SK-N-SH treated with all-trans-retinoic acid at 6 μM for 48 hours (cell line): ENCODE data around the gene PTPRS.
"Not testable (repeated sequence)": the region's sequence is repeated elsewhere in the genome, so short reads cannot be mapped to it uniquely, and the experiment has no call there.

Experiments used
- ATAC-seq: fragments of 200-7000 bp; cut with Tn5 transposase; 3 replicates; pipeline ENCODE4 v1.9.1; 2020; ENCODE audit warnings: mild to moderate bottlenecking, moderate library complexity
- ARNTL ChIP-seq: fragments of 450-650 bp; formaldehyde crosslinking; IDR thresholded peaks from 2 replicates; pipeline ENCODE4 v1.5.0; 2020; ENCODE audit warnings: low read depth, mild to moderate bottlenecking, moderate library complexity, borderline replicate concordance
- BACH2 ChIP-seq: fragments of 250-450 bp; sonication (Bioruptor Pico); IDR thresholded peaks from 2 replicates; pipeline ENCODE4 v1.9.0; 2021; ENCODE audit warnings: mild to moderate bottlenecking, borderline replicate concordance
- CREB5 ChIP-seq: fragments of 250-450 bp; sonication (Bioruptor Pico); IDR thresholded peaks from 2 replicates; pipeline ENCODE4 v1.5.1; 2020; ENCODE audit warnings: low read depth, mild to moderate bottlenecking, moderate library complexity
- CSDC2 ChIP-seq: fragments of 250-450 bp; sonication (Bioruptor Pico); IDR thresholded peaks from 2 replicates; pipeline ENCODE4 v1.5.0; 2020; ENCODE audit warnings: mild to moderate bottlenecking, moderate library complexity
- GLIS3 ChIP-seq: fragments of 250-450 bp; sonication (Bioruptor Pico); IDR thresholded peaks from 2 replicates; pipeline ENCODE4 v1.5.0; 2020; ENCODE audit warnings: mild to moderate bottlenecking, moderate library complexity
- ISL1 ChIP-seq: fragments of 250-450 bp; sonication (Bioruptor Pico); IDR thresholded peaks from 2 replicates; pipeline ENCODE4 v2.1.2; 2022; ENCODE audit warnings: mild to moderate bottlenecking, moderate library complexity
- OSR1 ChIP-seq: fragments of 250-450 bp; sonication (Bioruptor Pico); IDR thresholded peaks from 2 replicates; pipeline ENCODE4 v1.8.0; 2022; ENCODE audit warnings: moderate library complexity, mild to moderate bottlenecking, inconsistent platforms
- PATZ1 ChIP-seq: fragments of 250-450 bp; sonication (Bioruptor Pico); IDR thresholded peaks from 2 replicates; pipeline ENCODE4 v1.8.0; 2020; ENCODE audit warnings: mild to moderate bottlenecking, moderate library complexity, borderline replicate concordance
- POU6F1 ChIP-seq: fragments of 250-450 bp; sonication (Bioruptor Pico); IDR thresholded peaks from 2 replicates; pipeline ENCODE4 v1.8.0; 2021; ENCODE audit warnings: low read depth, mild to moderate bottlenecking, moderate library complexity, borderline replicate concordance
- PPARA ChIP-seq: fragments of 250-450 bp; sonication (Bioruptor Pico); IDR thresholded peaks from 2 replicates; pipeline ENCODE4 v1.5.0; 2020; ENCODE audit warnings: mild to moderate bottlenecking, borderline replicate concordance
- RARB ChIP-seq: fragments of 250-450 bp; sonication (Bioruptor Pico); IDR thresholded peaks from 2 replicates; pipeline ENCODE4 v1.8.0; 2021; ENCODE audit warnings: mild to moderate bottlenecking, moderate library complexity
- SNAI2 ChIP-seq: fragments of 250-450 bp; sonication (Bioruptor Pico); IDR thresholded peaks from 2 replicates; pipeline ENCODE4 v1.5.0; 2020; ENCODE audit warnings: mild to moderate bottlenecking, moderate library complexity
- TCF4 ChIP-seq: fragments of 250-450 bp; sonication (Bioruptor Pico); IDR thresholded peaks from 2 replicates; pipeline ENCODE4 v1.8.0; 2021; ENCODE audit warnings: mild to moderate bottlenecking, moderate library complexity, borderline replicate concordance
- TOX ChIP-seq: fragments of 250-450 bp; sonication (Bioruptor Pico); IDR thresholded peaks from 2 replicates; pipeline ENCODE4 v1.8.0; 2021; ENCODE audit warnings: mild to moderate bottlenecking, moderate library complexity, borderline replicate concordance
- TSHZ2 ChIP-seq: fragments of 250-450 bp; sonication (Bioruptor Pico); IDR thresholded peaks from 2 replicates; pipeline ENCODE4 v1.5.0; 2020; ENCODE audit warnings: mild to moderate bottlenecking, moderate library complexity
- ZC3H10 ChIP-seq: fragments of 250-450 bp; sonication (Bioruptor Pico); IDR thresholded peaks from 2 replicates; pipeline ENCODE4 v1.5.1; 2021; ENCODE audit warnings: mild to moderate bottlenecking, moderate library complexity
- ZFP3 ChIP-seq: fragments of 250-450 bp; sonication (Bioruptor Pico); IDR thresholded peaks from 2 replicates; pipeline ENCODE4 v1.5.0; 2020; ENCODE audit warnings: mild to moderate bottlenecking, moderate library complexity
- ZFP30 ChIP-seq: fragments of 450-650 bp; formaldehyde crosslinking; IDR thresholded peaks from 2 replicates; pipeline ENCODE4 v1.5.0; 2022; ENCODE audit warnings: mild to moderate bottlenecking, moderate library complexity
- ZNF565 ChIP-seq: fragments of 450-650 bp; formaldehyde crosslinking; conservative IDR thresholded peaks from 2 replicates; pipeline ENCODE4 v1.5.0; 2020; ENCODE audit warnings: low read depth, mild to moderate bottlenecking, moderate library complexity
- ZNF70 ChIP-seq: fragments of 450-650 bp; formaldehyde crosslinking; IDR thresholded peaks from 2 replicates; pipeline ENCODE4 v1.5.0; 2020; ENCODE audit warnings: mild to moderate bottlenecking, moderate library complexity
- ZNF8 ChIP-seq: fragments of 450-650 bp; formaldehyde crosslinking; IDR thresholded peaks from 2 replicates; pipeline ENCODE4 v1.5.0; 2020; ENCODE audit warnings: mild to moderate bottlenecking, moderate library complexity
- TF ChIP-seq, protein P1 (sequence below): fragments of 250-450 bp; sonication (Bioruptor Pico); IDR thresholded peaks from 2 replicates; pipeline ENCODE4 v1.5.1; 2021; ENCODE audit warnings: mild to moderate bottlenecking, moderate library complexity

Gene PTPRS

DNA sequence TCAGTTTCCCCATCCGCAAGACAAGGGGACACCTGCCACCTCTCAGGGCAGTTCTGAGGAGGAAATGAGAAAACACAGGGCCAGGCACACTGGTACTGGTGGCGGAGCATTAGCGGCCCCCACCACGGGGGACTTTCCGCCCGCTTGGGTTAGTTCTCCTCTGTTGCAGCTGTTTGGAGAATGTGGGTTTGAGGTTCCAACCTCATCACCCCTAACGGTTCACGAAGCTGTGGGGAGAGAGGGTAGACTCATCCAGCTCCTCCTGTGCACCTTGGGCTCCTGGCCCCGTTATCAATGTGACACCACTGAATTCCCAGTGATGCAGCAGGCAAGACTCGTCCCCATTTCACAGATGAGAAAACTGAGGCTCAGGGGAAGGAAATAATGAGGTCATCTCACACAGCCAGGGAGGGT is 10.3 kb downstream of the PTPRS start (continued):
- TF ChIP-seq ARNTL (CRISPR knock-in tag) = no peak
- no peak for TF ChIP-seq PATZ1
- TF ChIP-seq TOX = no peak
- TF ChIP-seq ZC3H10 = no peak

DNA sequence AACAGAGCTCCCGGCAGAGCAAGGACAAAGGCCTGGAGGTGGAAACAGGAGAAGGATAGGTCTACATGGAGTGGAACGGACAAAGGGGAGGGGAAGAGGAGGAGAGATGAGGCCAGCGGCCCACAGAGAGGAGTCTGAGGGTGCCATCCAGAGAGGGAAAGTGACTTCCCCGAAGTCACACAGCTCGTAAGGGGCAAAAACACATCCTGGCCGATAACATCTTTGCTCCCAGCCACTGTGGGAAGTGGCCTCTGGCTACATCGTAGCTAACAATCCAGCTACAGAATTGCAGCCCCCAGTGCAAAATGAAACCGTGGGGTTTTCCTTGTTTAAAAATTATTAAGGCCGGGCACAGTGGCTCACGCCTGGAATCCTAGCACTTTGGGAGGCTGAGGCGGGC is 11.5 kb downstream of the PTPRS start:
- TF ChIP-seq POU6F1 (no peak), TOX (no peak), ZFP3 (CRISPR knock-in tag) (no peak), GLIS3 (CRISPR knock-in tag) (no peak), SNAI2 (CRISPR knock-in tag) (no peak), ZC3H10 (no peak), ISL1 (no peak), ZNF565 (CRISPR knock-in tag) (no peak), CREB5 (no peak), ARNTL (CRISPR knock-in tag) (no peak), ZFP30 (CRISPR knock-in tag) (no peak)
- no peak for ATAC-seq

DNA sequence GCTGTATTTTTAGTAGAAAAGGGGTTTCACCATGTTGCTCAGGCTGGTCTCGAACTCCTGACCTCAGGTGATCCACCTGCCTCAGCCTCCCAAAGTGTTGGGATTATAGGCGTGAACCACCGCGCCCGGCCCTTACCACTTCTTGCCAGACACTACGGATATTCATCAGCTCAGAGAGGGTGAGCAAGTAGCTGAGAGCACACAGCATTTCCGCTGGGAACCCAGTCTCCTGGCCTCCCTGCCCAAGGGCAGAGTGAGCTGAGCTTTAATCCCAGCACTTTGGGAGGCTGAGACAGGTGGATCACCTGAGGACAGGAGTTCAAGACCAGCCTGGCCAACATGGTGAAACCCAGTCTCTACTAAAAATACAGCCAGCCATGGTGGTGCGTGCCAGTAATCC is 12.2 kb downstream of the PTPRS start:
- not testable (repeated sequence) for ATAC-seq

DNA sequence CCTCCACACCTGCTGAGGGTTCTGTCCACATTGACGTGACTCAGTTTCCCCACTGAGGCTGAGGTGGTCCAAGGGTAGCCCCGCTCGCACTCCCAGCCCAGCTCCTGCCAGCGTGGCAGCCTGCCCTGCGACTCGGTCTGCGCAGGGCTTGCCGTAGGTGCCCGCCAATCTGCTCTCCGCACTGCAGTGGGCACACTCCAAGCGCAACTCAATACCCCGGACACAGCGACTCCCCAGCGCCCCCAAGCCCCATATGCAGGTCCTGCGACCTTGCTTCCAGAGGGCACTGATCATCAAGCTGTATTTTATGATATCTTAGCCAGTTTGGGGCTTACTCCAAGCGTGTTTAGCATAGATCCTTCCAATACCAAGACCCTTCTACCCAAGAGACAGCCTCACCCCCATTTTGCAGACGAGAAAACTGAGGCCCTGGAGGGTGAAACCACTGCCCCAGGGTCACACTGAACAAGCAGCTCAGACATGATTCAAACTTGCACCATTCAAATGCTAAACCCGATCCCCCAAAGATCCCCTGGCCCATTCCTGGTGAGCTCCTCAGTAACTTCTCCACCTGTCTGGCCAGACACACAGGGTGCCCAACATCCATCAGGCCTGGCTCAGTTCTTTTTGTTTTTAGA is 13.5 kb downstream of the PTPRS start:
- ATAC-seq = no peak
- TF ChIP-seq OSR1 = no peak
- no peak for TF ChIP-seq GLIS3 (CRISPR knock-in tag)
- no peak for TF ChIP-seq TOX
- TF ChIP-seq TCF4 (CRISPR knock-in tag) = no peak
- no peak for TF ChIP-seq ZC3H10
- TF ChIP-seq POU6F1 = no peak
- TF ChIP-seq CSDC2 (CRISPR knock-in tag) = no peak
- no peak for TF ChIP-seq ZNF70 (CRISPR knock-in tag)
- no peak for TF ChIP-seq ZFP3 (CRISPR knock-in tag)
- TF ChIP-seq ZNF565 (CRISPR knock-in tag) = no peak
- TF ChIP-seq, protein P1, sequence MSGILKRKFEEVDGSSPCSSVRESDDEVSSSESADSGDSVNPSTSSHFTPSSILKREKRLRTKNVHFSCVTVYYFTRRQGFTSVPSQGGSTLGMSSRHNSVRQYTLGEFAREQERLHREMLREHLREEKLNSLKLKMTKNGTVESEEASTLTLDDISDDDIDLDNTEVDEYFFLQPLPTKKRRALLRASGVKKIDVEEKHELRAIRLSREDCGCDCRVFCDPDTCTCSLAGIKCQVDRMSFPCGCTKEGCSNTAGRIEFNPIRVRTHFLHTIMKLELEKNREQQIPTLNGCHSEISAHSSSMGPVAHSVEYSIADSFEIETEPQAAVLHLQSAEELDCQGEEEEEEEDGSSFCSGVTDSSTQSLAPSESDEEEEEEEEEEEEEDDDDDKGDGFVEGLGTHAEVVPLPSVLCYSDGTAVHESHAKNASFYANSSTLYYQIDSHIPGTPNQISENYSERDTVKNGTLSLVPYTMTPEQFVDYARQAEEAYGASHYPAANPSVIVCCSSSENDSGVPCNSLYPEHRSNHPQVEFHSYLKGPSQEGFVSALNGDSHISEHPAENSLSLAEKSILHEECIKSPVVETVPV (CRISPR knock-in tag) = no peak
- no peak for TF ChIP-seq PPARA (CRISPR knock-in tag)
- TF ChIP-seq BACH2 (CRISPR knock-in tag) = no peak
- no peak for TF ChIP-seq ZNF8 (CRISPR knock-in tag)
- TF ChIP-seq TSHZ2 (CRISPR knock-in tag) = no peak
- no peak for TF ChIP-seq ARNTL (CRISPR knock-in tag)
- TF ChIP-seq SNAI2 (CRISPR knock-in tag) = no peak
- no peak for TF ChIP-seq RARB (CRISPR knock-in tag)
